NCI-H524 (cell line): Measurements from ENCODE around the gene TNS3.

Experiments
- DNase-seq, 2 experiments: peaks; one replicate each; lab custom pipeline; 2025; lab: John Stamatoyannopoulos, UW

Gene TNS3

GRCh38 chr7:47540387-47541350, 41.2 kb downstream of the TNS3 start:
- DNase-seq = no peak

GRCh38 chr7:47540053-47540386, 41.9 kb downstream of the TNS3 start:
- no peak for DNase-seq

GRCh38 chr7:47539398-47540052, 42.4 kb downstream of the TNS3 start:
- no peak for DNase-seq

GRCh38 chr7:47538846-47539311, 43.0 kb downstream of the TNS3 start:
- no peak for DNase-seq

GRCh38 chr7:47537716-47538675, 43.9 kb downstream of the TNS3 start:
- no peak for DNase-seq

- peak; percentile 31 to 51 for DNase-seq
Observed at GRCh38 chr7:47536661-47537611, 45.0 kb downstream of the TNS3 start.

- DNase-seq = no peak
Observed at GRCh38 chr7:47535704-47536628, 45.9 kb downstream of the TNS3 start.

- peak; percentile 42 to 78 for DNase-seq
Observed at GRCh38 chr7:47535035-47535703, 46.7 kb downstream of the TNS3 start.

- DNase-seq = peak in 1 of 2 experiments; percentile 36
Observed at GRCh38 chr7:47534322-47535034, 47.4 kb downstream of the TNS3 start.

GRCh38 chr7:47531584-47532492, 50.1 kb downstream of the TNS3 start:
- no peak for DNase-seq

GRCh38 chr7:47529826-47530555, 51.9 kb downstream of the TNS3 start:
- DNase-seq = no peak

- no peak for DNase-seq
Observed at GRCh38 chr7:47529405-47529804, 52.5 kb downstream of the TNS3 start.

GRCh38 chr7:47528471-47528870, 53.4 kb downstream of the TNS3 start:
- no peak for DNase-seq

- DNase-seq = no peak
Observed at GRCh38 chr7:47526466-47526865, 55.4 kb downstream of the TNS3 start.

GRCh38 chr7:47525066-47525623, 56.8 kb downstream of the TNS3 start:
- no peak for DNase-seq

GRCh38 chr7:47523401-47523800, 58.5 kb downstream of the TNS3 start:
- DNase-seq = no peak
